GM18909 (cell line): ENCODE results near the gene FADS3.
A peak's percentile ranks its signal among the peaks of the same experiment; 100 is the strongest.

Experiments used
- ATAC-seq: cut with Tn5 transposase; IDR thresholded peaks from one replicate; pipeline ENCODE4 v1.9.1; 2021; ENCODE audit warnings: mild to moderate bottlenecking; ENCODE audit not compliant: unreplicated experiment, poor library complexity

FADS3 gene

GRCh38 chr11:61841636-61842527, 49.5 kb downstream of the FADS3 start:
- no peak for ATAC-seq

GRCh38 chr11:61840371-61840770, 51.0 kb downstream of the FADS3 start:
- no peak for ATAC-seq

- ATAC-seq: no peak
Observed at GRCh38 chr11:61839742-61840141, 51.6 kb downstream of the FADS3 start.

- ATAC-seq: no peak
Observed at GRCh38 chr11:61838921-61839320, 52.4 kb downstream of the FADS3 start.

- no peak for ATAC-seq
Observed at GRCh38 chr11:61838501-61838900, 52.8 kb downstream of the FADS3 start.

GRCh38 chr11:61837411-61838005, 53.8 kb downstream of the FADS3 start:
- ATAC-seq: no peak

- ATAC-seq: no peak
Observed at GRCh38 chr11:61836193-61836592, 55.2 kb downstream of the FADS3 start.

- ATAC-seq: peak; percentile 88
Observed at GRCh38 chr11:61834278-61835048, 56.9 kb downstream of the FADS3 start.

GRCh38 chr11:61833926-61834277, 57.4 kb downstream of the FADS3 start:
- no peak for ATAC-seq

GRCh38 chr11:61833471-61833870, 57.9 kb downstream of the FADS3 start:
- ATAC-seq: no peak

GRCh38 chr11:61832754-61833153, 58.6 kb downstream of the FADS3 start:
- ATAC-seq: no peak

- no peak for ATAC-seq
Observed at GRCh38 chr11:61832207-61832606, 59.1 kb downstream of the FADS3 start.

GRCh38 chr11:61830237-61831105, 60.9 kb downstream of the FADS3 start:
- no peak for ATAC-seq

- ATAC-seq: no peak
Observed at GRCh38 chr11:61829806-61830205, 61.5 kb downstream of the FADS3 start.

GRCh38 chr11:61828629-61829407, 62.5 kb downstream of the FADS3 start:
- ATAC-seq: no peak

- no peak for ATAC-seq
Observed at GRCh38 chr11:61828379-61828628, 63.0 kb downstream of the FADS3 start.

GRCh38 chr11:61827571-61828378, 63.6 kb downstream of the FADS3 start, which contains the start of gene FADS2:
Gene FADS2 (plus strand): TSS chr11:61828300. CDS start chr11:61828391, 91 bp downstream.
- ATAC-seq: peak; percentile 73

GRCh38 chr11:61826930-61827570, 64.3 kb downstream of the FADS3 start:
- ATAC-seq: no peak
